A549 (cell line): Measurements from ENCODE around the gene TMC4. TPM values are rescaled to one million over a fixed set of nuclear protein-coding genes. Genes with fewer than 3 reads are reported as not detected.
A peak's percentile ranks its signal among the peaks of the same experiment; 100 is the strongest.

Experiments used
- ATAC-seq, 2 experiments: fragments of 200-7000 bp in 1 of 2; fragments of >200 bp in 1 of 2; cut with Nextera tagmentation in 1 of 2; cut with Tn5 transposase in 1 of 2; 3 replicates each; pipeline versions ENCODE4 v1.8.0 to v1.9.1; 2018 to 2020; ENCODE audit warnings: mild to moderate bottlenecking in 1 of 2, moderate library complexity in 1 of 2
- CTCF ChIA-PET: fragments of 300-600 bp; sonication (Branson Sonifier 250); formaldehyde crosslinking; extraction: SDS; loops from one replicate; lab custom pipeline; 2021; ENCODE audit warnings: antibody characterized with exemption, inconsistent platforms; lab: Yijun Ruan, JAX
- POLR2A ChIA-PET: fragments of 350-600 bp; formaldehyde crosslinking; extraction: SDS; loops from one replicate; lab custom pipeline; 2021; ENCODE audit warnings: antibody characterized with exemption, inconsistent platforms; lab: Yijun Ruan, JAX
- DNase-seq, 2 experiments: peaks; one replicate each; pipeline versions ENCODE4 v3.0.0 to v3.0.0-alpha.2; 2011 to 2016; ENCODE audit warnings: low read depth in 1 of 2, low spot score in 1 of 2
- FAIRE-seq: peaks from 2 replicates; lab custom pipeline; 2011; peaks lifted over from hg19 to GRCh38; lab: Jason Lieb, UNC
- H3K27ac ChIP-seq, 2 experiments: fragments of >200 bp; sonication (Bioruptor Twin); formaldehyde crosslinking; 3 replicates each; pipeline ENCODE4 v1.5.1; 2016 to 2017
- H3K4me1 ChIP-seq: fragments of >200 bp; sonication (Bioruptor Twin); formaldehyde crosslinking; 3 replicates; pipeline ENCODE4 v1.6.1; 2016
- H3K4me2 ChIP-seq: fragments of >200 bp; sonication (Bioruptor Twin); formaldehyde crosslinking; 3 replicates; pipeline ENCODE4 v1.6.1; 2016
- H3K4me3 ChIP-seq: fragments of >200 bp; sonication (Bioruptor Twin); formaldehyde crosslinking; 3 replicates; pipeline ENCODE4 v1.5.1; 2016
- H3K9me3 ChIP-seq: fragments of >200 bp; sonication (Bioruptor Twin); formaldehyde crosslinking; 3 replicates; pipeline ENCODE4 v1.6.1; 2016
- CBX8 ChIP-seq: fragments of 200-600 bp; sonication (generic); IDR thresholded peaks from 2 replicates; pipeline ENCODE4 v1.6.1; 2016
- CEBPB ChIP-seq, 2 experiments: fragments of >200 bp in 1 of 2; sonication (Bioruptor Twin) in 1 of 2; formaldehyde crosslinking in 1 of 2; IDR thresholded peaks; 2 replicates each; pipeline ENCODE4 v1.6.1; 2012 to 2016
- EHF ChIP-seq: fragments of 250-450 bp; sonication (Bioruptor Pico); IDR thresholded peaks from 2 replicates; pipeline ENCODE4 v1.5.0; 2020; ENCODE audit warnings: mild to moderate bottlenecking
- FOSB ChIP-seq: fragments of 250-450 bp; sonication (Bioruptor Pico); IDR thresholded peaks from 2 replicates; pipeline ENCODE4 v1.5.0; 2020; ENCODE audit warnings: mild to moderate bottlenecking, moderate library complexity
- FOSL2 ChIP-seq, 2 experiments: fragments of 450-650 bp in 1 of 2; fragments of >200 bp in 1 of 2; sonication (Bioruptor Twin) in 1 of 2; formaldehyde crosslinking; IDR thresholded peaks; 2 replicates each; pipeline versions ENCODE4 v1.5.0 to v1.6.1; 2016 to 2020; ENCODE audit warnings: mild to moderate bottlenecking in 1 of 2, moderate library complexity in 1 of 2
- HDAC2 ChIP-seq: fragments of 200-600 bp; sonication (generic); IDR thresholded peaks from 2 replicates; pipeline ENCODE4 v1.6.1; 2016
- HEYL ChIP-seq: fragments of 250-450 bp; sonication (Bioruptor Pico); IDR thresholded peaks from 2 replicates; pipeline ENCODE4 v1.8.0; 2021; ENCODE audit warnings: mild to moderate bottlenecking, moderate library complexity
- HOXA7 ChIP-seq: fragments of 250-450 bp; sonication (Bioruptor Pico); IDR thresholded peaks from 2 replicates; pipeline ENCODE4 v1.5.0; 2020; ENCODE audit warnings: mild to moderate bottlenecking, moderate library complexity
- HOXB13 ChIP-seq: fragments of 250-450 bp; sonication (Bioruptor Pico); IDR thresholded peaks from 2 replicates; pipeline ENCODE4 v1.5.0; 2020; ENCODE audit warnings: low read depth, mild to moderate bottlenecking, moderate library complexity
- HOXB5 ChIP-seq: fragments of 250-450 bp; sonication (Bioruptor Pico); IDR thresholded peaks from 2 replicates; pipeline ENCODE4 v1.5.0; 2020; ENCODE audit warnings: mild to moderate bottlenecking, moderate library complexity
- MYC ChIP-seq: IDR thresholded peaks from 2 replicates; pipeline ENCODE4 v1.6.1; 2012; ENCODE audit warnings: mild to moderate bottlenecking, inconsistent platforms, low read length, improper control_type of control experiment, borderline replicate concordance
- POLR2AphosphoS2 ChIP-seq: conservative IDR thresholded peaks from 2 replicates; pipeline ENCODE4 v1.6.1; 2012; ENCODE audit warnings: low read length, improper control_type of control experiment, inconsistent platforms
- RARB ChIP-seq: fragments of 250-450 bp; sonication (Bioruptor Pico); IDR thresholded peaks from 2 replicates; pipeline ENCODE4 v1.8.0; 2021; ENCODE audit warnings: mild to moderate bottlenecking, moderate library complexity
- TFCP2L1 ChIP-seq: fragments of 250-450 bp; sonication (Bioruptor Pico); IDR thresholded peaks from 2 replicates; pipeline ENCODE4 v1.5.0; 2021; ENCODE audit warnings: mild to moderate bottlenecking
- WGBS: methylation state at CpG from one replicate; pipeline ENCODE4 v1.1.6; 2017; ENCODE audit errors: missing lambda C conversion rate; 5-methylcytosine and 5-hydroxymethylcytosine counted together
- polyA plus RNA-seq, 4 experiments: library from polyadenylated mRNA; depleted of rRNA in 3 of 4; stranded (reverse); fragments of >200 nt; fragmentation: RNase III in 1 of 4; extraction: RNeasy Plus Mini Kit Qiagen cat#74134 plus additional on column Dnase treatment in 1 of 4; gene quantifications; 2 replicates in 3 of 4; 3 replicates in 1 of 4; pipeline ENCODE4 v1.2.3, GENCODE V29; 2011 to 2017
- TF ChIP-seq, protein P1 (sequence below): IDR thresholded peaks from 2 replicates; pipeline ENCODE4 v1.6.1; 2012
- TF ChIP-seq, protein P2 (sequence below): fragments of >200 bp; sonication (Bioruptor Twin); formaldehyde crosslinking; IDR thresholded peaks from 3 replicates; pipeline ENCODE4 v1.6.1; 2016
- TF ChIP-seq, protein P3 (sequence below): IDR thresholded peaks from 2 replicates; pipeline ENCODE4 v1.6.1; 2012

The TMC4 gene
- polyA plus RNA-seq, 2 of the 4 experiments (the other 2 are of a cell fraction): 0.84 to 0.85 TPM

DNA sequence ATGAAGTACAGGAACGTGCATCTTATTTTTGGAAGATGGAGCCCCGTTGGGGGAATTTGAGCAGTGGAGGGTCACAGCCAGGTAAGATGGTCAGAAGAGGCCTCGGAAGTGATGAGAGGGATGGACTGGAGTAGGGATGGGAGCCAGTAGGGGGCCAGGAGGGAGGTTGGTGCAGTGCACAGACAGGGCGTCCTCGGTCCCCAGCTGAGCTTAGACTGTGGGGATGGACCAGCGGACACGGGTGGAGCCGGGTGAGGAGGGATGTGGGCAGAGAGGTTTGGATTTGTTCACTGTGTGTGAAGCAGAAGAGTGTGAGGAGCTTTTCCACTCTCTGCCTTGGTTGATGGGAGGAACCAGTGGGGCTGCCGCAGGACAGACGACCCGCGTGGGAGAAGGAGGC, 38.3 kb upstream of the TMC4 start:
- CTCF ChIA-PET: interaction anchor here (0.8 to 2.3 kb wide), 6 partner anchors 13 to 179 kb away, joined by 3 to 7 read pairs (median 3); no protein-coding TSS in a partner anchor
- H3K9me3 ChIP-seq: no peaks in the 10 kb centered on the region
- peak overlapping the region in 1 of 2 experiments; percentile 42; a peak in 1 of 6 replicates for H3K27ac ChIP-seq
- TF ChIP-seq RARB (CRISPR knock-in tag): no peak
- TF ChIP-seq, protein P1, sequence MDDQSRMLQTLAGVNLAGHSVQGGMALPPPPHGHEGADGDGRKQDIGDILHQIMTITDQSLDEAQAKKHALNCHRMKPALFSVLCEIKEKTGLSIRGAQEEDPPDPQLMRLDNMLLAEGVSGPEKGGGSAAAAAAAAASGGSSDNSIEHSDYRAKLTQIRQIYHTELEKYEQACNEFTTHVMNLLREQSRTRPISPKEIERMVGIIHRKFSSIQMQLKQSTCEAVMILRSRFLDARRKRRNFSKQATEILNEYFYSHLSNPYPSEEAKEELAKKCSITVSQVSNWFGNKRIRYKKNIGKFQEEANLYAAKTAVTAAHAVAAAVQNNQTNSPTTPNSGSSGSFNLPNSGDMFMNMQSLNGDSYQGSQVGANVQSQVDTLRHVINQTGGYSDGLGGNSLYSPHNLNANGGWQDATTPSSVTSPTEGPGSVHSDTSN: 0 out of 2 replicates have a peak, but pooled peaks have one; percentile 11
- no peak for TF ChIP-seq HOXB13
- peak overlapping the region; percentile 93; the same call in 2 of the 3 replicates for H3K4me2 ChIP-seq
- POLR2A ChIA-PET: interaction anchor here (3.2 to 4.5 kb wide), 2 partner anchors 11 to 21 kb away, joined by 33 to 47 read pairs; partner anchors contain the start of genes MBOAT7, RPS9 and TSEN34
- DNase-seq: no peak
- H3K4me1 ChIP-seq: peaks cover 51% of the 10 kb centered on the region
- H3K4me3 ChIP-seq: no peak overlapping the region
- WGBS: 93% methylated on average over 12 of the region's 12 CpGs
- ATAC-seq: peak; percentile 4 to 21; a peak in 3 of 6 replicates
- no peak for FAIRE-seq

DNA sequence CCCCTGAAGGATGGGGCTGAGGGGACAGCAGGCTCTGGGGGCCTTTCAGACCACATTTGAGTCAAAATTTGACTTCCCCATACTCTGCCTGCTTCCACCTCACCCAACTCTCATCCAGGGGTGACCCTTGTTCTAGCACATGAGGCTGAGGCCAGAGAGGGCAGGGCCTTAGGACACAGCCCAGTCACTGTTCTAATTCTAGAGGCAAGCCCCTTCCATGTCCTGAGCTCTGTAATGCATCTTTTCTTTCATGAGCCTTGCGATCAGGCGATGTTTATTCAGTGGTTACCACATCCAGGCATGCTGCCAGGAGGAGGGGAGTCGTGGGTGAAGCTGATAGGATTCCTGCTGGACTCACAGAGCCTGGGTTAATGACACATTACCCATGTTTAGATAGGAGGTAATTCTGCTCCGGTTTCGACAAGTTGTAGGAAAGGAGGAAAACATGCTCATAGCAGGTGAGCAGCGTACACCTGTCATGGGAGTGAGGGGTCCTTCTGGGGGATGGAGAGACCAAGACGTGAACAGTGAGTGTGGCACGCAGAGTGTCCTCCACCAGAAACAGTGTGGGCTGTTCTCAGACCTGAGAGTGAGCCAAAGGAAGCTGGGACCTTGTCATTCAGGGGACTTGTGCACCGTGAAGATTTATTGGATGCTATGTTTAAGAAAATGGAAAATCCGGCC, 37.0 kb upstream of the TMC4 start:
- CTCF ChIA-PET: interaction anchor here (0.8 to 1.8 kb wide), 6 partner anchors 11 to 92 kb away, joined by 3 to 7 read pairs (median 3); partner anchors contain the start of gene MBOAT7
- 0 out of 3 replicates have a peak overlapping the region, but pooled peaks have one; percentile 5 for H3K4me3 ChIP-seq
- H3K27ac ChIP-seq: peak overlapping the region; percentile 31 to 68; a peak in 5 of 6 replicates
- peak; percentile 97 for FAIRE-seq
- H3K9me3 ChIP-seq: no peaks in the 10 kb centered on the region
- ATAC-seq: peak; percentile 60 to 74
- peak; percentile 90 to 93 for DNase-seq
- H3K4me2 ChIP-seq: peak overlapping the region; percentile 93
- TF ChIP-seq POLR2AphosphoS2 (0 out of 2 replicates have a peak, but pooled peaks have one; percentile 27), CEBPB (IDR thresholded peaks at IDR 0.05) (peak; percentile 65 to 93; a peak in 3 of 4 replicates), FOSB (CRISPR knock-in tag) (0 out of 2 replicates have a peak, but pooled peaks have one; percentile 11), MYC (peak; percentile 55; the same call in 1 of the 2 replicates), HEYL (CRISPR knock-in tag) (0 out of 2 replicates have a peak, but pooled peaks have one; percentile 30), HDAC2 (no peak), FOSL2 (IDR thresholded peaks at IDR 0.05) (no peak), FOSL2 (CRISPR knock-in tag; IDR thresholded peaks at IDR 0.05) (no peak)
- TF ChIP-seq, protein P2, sequence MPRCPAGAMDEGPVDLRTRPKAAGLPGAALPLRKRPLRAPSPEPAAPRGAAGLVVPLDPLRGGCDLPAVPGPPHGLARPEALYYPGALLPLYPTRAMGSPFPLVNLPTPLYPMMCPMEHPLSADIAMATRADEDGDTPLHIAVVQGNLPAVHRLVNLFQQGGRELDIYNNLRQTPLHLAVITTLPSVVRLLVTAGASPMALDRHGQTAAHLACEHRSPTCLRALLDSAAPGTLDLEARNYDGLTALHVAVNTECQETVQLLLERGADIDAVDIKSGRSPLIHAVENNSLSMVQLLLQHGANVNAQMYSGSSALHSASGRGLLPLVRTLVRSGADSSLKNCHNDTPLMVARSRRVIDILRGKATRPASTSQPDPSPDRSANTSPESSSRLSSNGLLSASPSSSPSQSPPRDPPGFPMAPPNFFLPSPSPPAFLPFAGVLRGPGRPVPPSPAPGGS: 0 out of 3 replicates have a peak, but pooled peaks have one; percentile 36
- TF ChIP-seq, protein P3, sequence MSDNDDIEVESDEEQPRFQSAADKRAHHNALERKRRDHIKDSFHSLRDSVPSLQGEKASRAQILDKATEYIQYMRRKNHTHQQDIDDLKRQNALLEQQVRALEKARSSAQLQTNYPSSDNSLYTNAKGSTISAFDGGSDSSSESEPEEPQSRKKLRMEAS: peak; percentile 77
- POLR2A ChIA-PET: interaction anchor here (0.5 to 4.5 kb wide), 6 partner anchors 9 to 177 kb away, joined by 3 to 47 read pairs (median 9); partner anchors contain the start of genes CNOT3, MBOAT7, RPS9 and TSEN34
- peaks cover 64% of the 10 kb centered on the region for H3K4me1 ChIP-seq
- 35% methylated on average over 10 of the region's 10 CpGs for WGBS

DNA sequence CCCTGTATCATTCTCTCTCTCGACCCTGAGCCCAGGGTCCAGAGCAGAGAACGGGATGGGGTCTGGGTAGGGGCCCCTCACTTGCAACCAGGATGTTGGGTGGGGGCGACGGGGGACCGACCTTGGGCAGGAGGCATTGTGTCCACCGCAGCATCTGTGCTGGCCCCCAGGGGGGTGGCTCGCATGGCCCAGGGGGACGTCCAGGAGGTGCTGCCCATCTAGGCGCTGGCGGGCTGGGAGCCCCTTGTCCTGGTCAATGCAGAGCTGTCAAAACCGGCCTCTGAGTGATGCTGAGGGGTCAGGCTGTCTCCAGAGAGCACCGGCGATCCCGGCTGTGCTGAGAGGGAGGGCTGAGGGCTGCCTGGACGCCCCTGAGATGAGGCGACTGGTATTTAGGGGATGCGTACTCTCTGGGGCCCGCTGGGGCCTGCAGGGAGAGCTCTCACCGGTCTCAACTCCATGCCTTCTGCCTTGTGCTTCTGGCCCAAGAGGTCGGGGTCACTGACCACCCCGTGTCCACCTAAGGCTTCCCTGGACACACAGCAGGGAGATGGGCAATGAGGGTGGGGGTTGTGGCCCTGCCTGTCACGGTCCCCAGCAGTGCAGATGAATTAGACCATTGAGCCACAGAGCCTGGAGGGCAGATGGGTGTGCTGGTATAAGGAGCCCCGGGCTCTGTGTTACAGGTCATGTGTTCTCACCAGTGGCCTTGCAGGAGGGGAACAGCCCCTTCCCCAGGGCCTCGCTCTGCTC, 36.3 kb upstream of the TMC4 start:
- WGBS: 54% methylated on average over 20 of the region's 24 CpGs
- DNase-seq: peak in 1 of 2 experiments; percentile 52
- H3K9me3 ChIP-seq: no peaks in the 10 kb centered on the region
- ChIA-PET POLR2A (interaction anchor here (1.0 to 4.5 kb wide), 4 partner anchors 9 to 91 kb away, joined by 4 to 47 read pairs (median 24); partner anchors contain the start of genes CNOT3, MBOAT7, RPS9 and TSEN34), CTCF (interaction anchor here (0.7 to 1.8 kb wide), 5 partner anchors 10 to 91 kb away, joined by 3 to 7 read pairs (median 3); partner anchors contain the start of gene MBOAT7)
- H3K27ac ChIP-seq: peak overlapping the region; percentile 31 to 68; a peak in 5 of 6 replicates
- ATAC-seq: peak; percentile 50 to 57
- FAIRE-seq: no peak
- H3K4me2 ChIP-seq: peak overlapping the region; percentile 93
- peak overlapping the region; percentile 5; the same call in 1 of the 3 replicates for H3K4me3 ChIP-seq
- TF ChIP-seq RARB (CRISPR knock-in tag): peak; percentile 62
- no peak for TF ChIP-seq HOXB5
- TF ChIP-seq CBX8: no peak
- TF ChIP-seq TFCP2L1 (CRISPR knock-in tag): peak; percentile 97
- 0 out of 2 replicates have a peak, but pooled peaks have one; percentile 29 for TF ChIP-seq POLR2AphosphoS2
- peak; percentile 88 for TF ChIP-seq FOSB (CRISPR knock-in tag)
- TF ChIP-seq HOXA7 (CRISPR knock-in tag): peak; percentile 88
- peak; percentile 25 for TF ChIP-seq EHF
- TF ChIP-seq HEYL (CRISPR knock-in tag): no peak
- TF ChIP-seq FOSL2 (IDR thresholded peaks at IDR 0.05): no peak
- TF ChIP-seq FOSL2 (CRISPR knock-in tag; IDR thresholded peaks at IDR 0.05): peak; percentile 13; the same call in 1 of the 2 replicates
- TF ChIP-seq, protein P1: peak; percentile 80; the same call in 1 of the 2 replicates
- TF ChIP-seq, all 56 proteins: peak for 8
- peaks cover 71% of the 10 kb centered on the region for H3K4me1 ChIP-seq
